HG02973 (cell line): ENCODE data around the gene DDC.
"Not testable (repeated sequence)": the region's sequence is repeated elsewhere in the genome, so short reads cannot be mapped to it uniquely, and the experiment has no call there.

Source experiments
- ATAC-seq: cut with Tn5 transposase; IDR thresholded peaks from one replicate; pipeline ENCODE4 v1.9.1; 2021; ENCODE audit warnings: moderate library complexity; ENCODE audit not compliant: unreplicated experiment

The DDC gene

DNA sequence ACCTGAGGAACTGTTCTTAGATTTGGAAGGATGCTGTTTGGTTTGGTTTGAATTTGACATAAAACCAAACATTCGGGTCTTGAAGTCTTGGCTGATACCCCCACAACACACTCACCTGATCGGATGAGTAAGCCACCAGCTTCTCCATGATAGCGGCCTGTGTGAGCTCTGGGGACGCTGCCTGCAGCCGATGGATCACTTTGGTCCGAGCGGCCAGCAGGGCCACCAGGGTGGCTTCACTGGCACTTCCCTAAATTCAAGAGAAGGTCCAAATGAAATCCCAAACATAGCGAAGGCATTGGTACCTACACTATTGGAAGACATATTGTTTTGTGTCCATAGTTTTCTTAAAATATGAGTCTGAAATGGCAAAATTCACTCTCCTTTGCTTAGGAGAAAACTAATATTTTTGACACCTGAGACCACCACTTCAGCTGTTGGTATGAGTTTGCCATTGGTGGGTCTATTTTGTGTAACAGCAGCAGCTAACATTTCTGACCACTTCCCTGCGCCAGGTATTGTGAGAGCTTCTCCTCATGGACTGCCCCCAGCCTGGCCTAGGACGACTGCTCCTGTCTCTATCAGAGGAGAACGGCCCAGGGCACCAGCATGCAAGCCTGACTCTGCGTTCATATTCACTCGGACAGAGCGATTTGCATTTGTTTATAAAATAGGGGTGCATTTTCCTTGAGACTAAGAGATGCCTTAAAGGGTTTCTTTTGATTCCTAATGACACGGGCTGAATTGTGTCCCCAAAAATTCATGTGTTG lies 35.9 kb downstream of the DDC start:
- no peak for ATAC-seq

GRCh38 chr7:50528266-50529092 lies 36.7 kb downstream of the DDC start:
- no peak for ATAC-seq

- ATAC-seq: not testable (repeated sequence)
Observed at GRCh38 chr7:50519350-50519749, 45.9 kb downstream of the DDC start.

DNA sequence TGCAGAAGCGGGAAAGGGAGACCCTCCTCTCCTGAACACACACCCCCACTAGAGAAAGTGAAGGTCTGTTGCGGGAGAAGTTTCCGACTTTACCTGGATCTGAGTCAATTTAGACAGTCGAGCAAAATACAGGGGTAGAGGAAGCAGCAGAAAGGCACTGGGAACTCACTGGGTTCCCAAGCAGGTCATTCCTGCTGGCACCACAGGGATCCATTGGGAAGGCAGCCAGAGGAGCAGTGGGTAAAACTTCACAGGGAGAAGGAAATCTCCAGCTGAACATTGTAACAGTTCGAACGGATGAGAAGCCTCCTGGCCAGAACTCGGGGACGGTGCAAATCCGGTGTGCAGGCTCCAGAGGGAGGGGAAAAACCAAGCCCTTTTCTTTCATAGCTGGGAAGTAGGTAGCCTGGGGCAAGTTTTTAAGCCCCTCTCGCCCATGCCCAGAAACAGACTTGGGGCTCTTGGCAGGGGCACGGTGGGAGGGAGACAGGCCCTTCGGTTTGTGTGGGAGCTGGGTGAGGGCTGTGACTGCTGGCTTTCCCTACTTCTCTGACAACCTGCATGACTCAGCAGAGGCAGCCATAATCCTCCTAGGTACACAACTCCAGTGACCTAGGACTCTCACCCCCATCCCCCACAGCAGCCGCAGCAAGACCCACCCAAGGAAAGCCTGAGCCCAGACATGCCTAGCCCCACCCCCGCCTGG lies 51.9 kb downstream of the DDC start:
- no peak for ATAC-seq

- ATAC-seq: no peak
Observed at GRCh38 chr7:50512384-50512783, 52.8 kb downstream of the DDC start.

- ATAC-seq: no peak
Observed at GRCh38 chr7:50509459-50509858, 55.7 kb downstream of the DDC start.

GRCh38 chr7:50508471-50508943 lies 56.7 kb downstream of the DDC start:
- no peak for ATAC-seq

- ATAC-seq: no peak
Observed at GRCh38 chr7:50507898-50508470, 57.2 kb downstream of the DDC start.

- ATAC-seq: no peak
Observed at GRCh38 chr7:50505553-50506210, 59.5 kb downstream of the DDC start.

GRCh38 chr7:50504646-50505546 lies 60.3 kb downstream of the DDC start:
- ATAC-seq: no peak

DNA sequence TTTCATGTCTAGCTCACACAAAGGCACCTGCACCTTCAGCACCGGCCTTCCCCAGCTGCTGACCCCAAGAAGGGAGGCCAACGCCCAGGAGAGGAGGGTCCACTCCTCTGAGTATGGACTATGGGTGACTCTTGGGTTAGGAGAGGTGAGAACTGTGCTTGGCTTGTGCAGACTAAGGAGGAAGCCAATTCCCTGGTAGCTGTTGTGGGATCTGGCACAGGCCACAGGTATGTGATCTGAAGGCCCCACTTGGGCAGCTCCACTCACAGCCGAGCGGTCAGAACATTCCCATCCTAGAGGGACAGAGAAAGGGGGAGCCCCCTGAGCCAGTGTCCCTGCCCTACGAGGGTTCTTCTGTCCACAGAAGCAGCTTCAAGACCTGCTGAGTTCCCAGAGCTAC lies 62.3 kb downstream of the DDC start:
- ATAC-seq: no peak

- ATAC-seq: no peak
Observed at GRCh38 chr7:50502001-50502684, 63.1 kb downstream of the DDC start.

DNA sequence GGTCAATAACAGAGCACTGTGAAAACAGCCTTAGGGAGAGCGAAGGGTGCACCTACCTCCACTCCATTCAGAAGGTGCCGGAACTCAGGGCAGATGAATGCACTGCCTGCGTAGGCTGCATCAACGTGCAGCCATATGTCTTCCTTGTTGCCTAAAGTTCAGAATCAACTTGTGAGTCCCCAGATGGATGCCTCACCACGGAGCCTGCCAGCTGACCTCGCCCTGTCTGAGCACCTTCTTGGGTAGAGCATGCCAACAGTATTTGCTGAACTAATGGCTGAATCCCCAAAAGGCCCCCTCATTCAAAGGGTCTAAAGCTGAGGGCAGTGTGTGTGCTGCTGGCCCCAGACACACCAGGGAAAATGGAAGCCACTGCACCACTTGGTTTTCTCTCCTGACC lies 66.1 kb downstream of the DDC start:
- no peak for ATAC-seq

DNA sequence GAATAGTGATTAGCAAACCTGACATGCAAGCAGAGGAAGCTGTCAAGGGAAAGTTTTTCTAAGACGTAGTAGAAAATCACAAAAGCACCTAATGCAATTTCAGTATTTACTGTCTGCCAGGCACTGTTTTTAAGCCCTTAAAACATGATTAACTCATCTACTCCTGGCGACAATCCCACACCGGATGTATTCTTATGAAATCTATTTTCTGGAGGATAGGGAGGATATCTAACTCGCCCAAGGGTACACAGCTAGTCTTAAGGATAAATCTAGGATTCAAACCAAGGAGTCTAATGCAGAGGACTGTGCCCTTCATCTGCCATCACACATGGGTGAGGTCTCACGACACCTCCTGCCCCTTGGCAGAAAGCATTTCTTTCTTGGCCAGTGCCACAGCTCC lies 67.2 kb downstream of the DDC start:
- ATAC-seq: no peak

DNA sequence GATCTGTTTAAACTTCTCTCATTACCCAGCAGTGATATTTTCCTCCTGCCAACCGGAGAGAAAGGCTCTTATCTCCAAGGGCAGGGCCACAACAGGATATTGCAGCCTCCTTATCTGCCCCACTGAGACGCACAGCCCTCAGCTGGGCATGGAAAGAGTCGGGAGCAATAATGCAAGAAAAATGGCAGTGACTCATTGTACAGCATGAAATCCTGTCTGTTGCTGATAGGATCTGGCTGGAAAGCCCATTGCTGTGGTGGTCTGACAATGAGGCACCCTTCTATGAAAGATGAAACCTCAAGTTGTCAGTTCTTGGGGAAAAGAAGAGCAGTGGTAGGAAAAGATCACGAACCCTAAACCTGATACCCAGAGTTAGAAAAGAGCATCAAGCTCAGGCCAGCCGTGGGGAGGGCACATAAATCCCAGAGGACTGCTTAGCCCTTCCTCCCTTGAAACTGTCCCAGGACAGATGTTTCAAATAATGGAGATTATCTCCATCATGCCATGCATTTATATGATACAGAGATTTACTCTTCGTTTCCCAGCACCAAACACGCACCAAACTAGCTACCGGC lies 68.0 kb downstream of the DDC start:
- no peak for ATAC-seq

DNA sequence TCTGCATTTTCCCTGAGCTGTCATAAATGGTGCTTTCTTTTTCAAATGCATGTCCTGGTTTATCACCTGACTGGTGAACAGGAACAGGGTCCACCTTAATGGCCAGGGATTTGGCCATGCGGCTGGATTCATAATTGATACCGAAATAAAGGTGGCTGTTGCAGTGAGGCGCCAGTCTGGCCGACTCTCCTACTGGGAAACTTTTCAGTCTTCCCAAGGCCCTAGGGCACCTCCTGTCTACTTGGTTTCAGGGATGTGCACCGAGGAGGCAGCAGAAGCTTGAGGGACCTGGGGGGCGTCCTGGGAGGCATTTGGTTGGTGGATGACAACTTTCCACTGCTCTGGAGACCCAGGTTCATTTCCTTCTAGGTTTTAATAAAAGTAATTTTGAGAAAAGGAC lies 68.6 kb downstream of the DDC start:
- no peak for ATAC-seq

- ATAC-seq: no peak
Observed at GRCh38 chr7:50495746-50496145, 69.5 kb downstream of the DDC start.

DNA sequence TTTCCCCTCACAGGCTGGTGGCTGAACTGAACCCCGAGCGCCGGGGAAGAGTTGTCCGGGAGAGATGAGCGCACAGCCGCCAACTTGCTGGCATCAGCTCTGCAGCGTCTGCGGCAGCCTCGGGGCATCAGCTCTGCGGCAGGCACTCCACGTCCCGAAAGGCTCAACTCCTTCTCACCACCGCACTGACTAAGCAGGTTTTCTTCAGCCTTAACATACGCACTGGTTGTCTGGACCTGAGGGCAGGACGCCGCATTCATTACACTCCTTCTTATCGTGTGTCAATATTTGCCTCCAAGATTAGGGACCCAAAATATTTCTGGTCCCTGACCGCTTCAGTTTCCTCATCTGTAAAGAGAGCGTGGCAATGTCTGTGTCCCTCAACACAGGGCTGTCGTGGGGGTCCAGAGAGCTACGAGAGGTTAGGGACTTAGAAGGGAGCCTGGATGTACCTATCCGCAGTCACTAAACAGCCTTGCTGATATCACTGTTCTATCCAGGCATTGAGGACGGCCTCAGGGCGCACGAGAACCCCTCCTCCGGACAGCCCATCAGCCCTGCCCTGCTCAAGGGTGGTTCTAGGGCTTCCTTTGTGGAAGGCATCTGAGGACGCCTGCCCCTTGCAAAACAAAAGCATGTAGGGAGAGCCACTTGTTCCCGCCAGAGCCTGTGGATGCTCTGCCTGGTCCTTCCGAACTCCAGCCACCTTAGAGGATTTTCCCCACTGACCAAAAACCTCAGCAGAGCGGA lies 72.3 kb downstream of the DDC start:
- no peak for ATAC-seq
